Activated T-helper 1 cell treated with anti-CD3 and anti-CD28 coated beads, Interleukin-12 subunit alpha, Interleukin-12 subunit beta, Interleukin-2, Interleukin-4 antibody, amounts not matched to agents 30 ng/mL and 10 ng/mL and 1 ng/mL, durations not matched to agents 14 hours and 24 hours and 36 hours (primary cell): Measurements from ENCODE around the gene CADPS. TPM values are rescaled to one million over a fixed set of nuclear protein-coding genes. Genes with fewer than 3 reads are reported as not detected.

Source experiments
- DNase-seq: peaks from one replicate; pipeline ENCODE4 v3.0.0; 2021; ENCODE audit warnings: low spot score
- H3K27ac Mint-ChIP-seq: one replicate; pipeline ENCODE4 v1.8.0; 2021; ENCODE audit warnings: mild to moderate bottlenecking, mixed read lengths
- H3K27me3 Mint-ChIP-seq: one replicate; pipeline ENCODE4 v1.8.0; 2022; ENCODE audit warnings: mild to moderate bottlenecking, moderate library complexity, mixed read lengths; ENCODE audit not compliant: insufficient read depth
- H3K36me3 Mint-ChIP-seq: one replicate; pipeline ENCODE4 v1.8.0; 2021; ENCODE audit warnings: low read depth, mixed read lengths
- H3K4me1 Mint-ChIP-seq: one replicate; pipeline ENCODE4 v1.8.0; 2021; ENCODE audit warnings: low read depth, mixed read lengths
- H3K4me3 Mint-ChIP-seq: one replicate; pipeline ENCODE4 v1.8.0; 2021; ENCODE audit warnings: mild to moderate bottlenecking, moderate library complexity, mixed read lengths
- H3K9me3 Mint-ChIP-seq: one replicate; pipeline ENCODE4 v1.8.0; 2021; ENCODE audit warnings: mixed read lengths
- intact Hi-C: fragments of 100-400 bp; cut with micrococcal nuclease; formaldehyde crosslinking; loops from one replicate; pipeline ENCODE4 v1.15.1; 2024
- total RNA-seq: library from RNA; stranded (reverse); gene quantifications from 2 replicates; pipeline ENCODE4 v1.2.3, GENCODE V29; 2022

CADPS gene
- total RNA-seq, 1 donor from 2014 or later: not detected

- intact Hi-C loops: loop anchor here (10.0 kb wide), 1 partner anchor 496 kb away; the partner anchor contains the start of gene CADPS
- no peak overlapping the region for H3K27ac Mint-ChIP-seq
Observed at GRCh38 chr3:62378921-62379320, 496.3 kb downstream of the CADPS start.

GRCh38 chr3:62378311-62378789, 496.9 kb downstream of the CADPS start:
- H3K9me3 Mint-ChIP-seq: no peaks in the 10 kb centered on the region
- peaks cover 1% of the 10 kb centered on the region for H3K36me3 Mint-ChIP-seq
- H3K27ac Mint-ChIP-seq: no peak overlapping the region
- peaks cover 60% of the 10 kb centered on the region for H3K27me3 Mint-ChIP-seq
- no peaks in the 10 kb centered on the region for H3K4me1 Mint-ChIP-seq
- no peak overlapping the region for H3K4me3 Mint-ChIP-seq
- intact Hi-C loops: loop anchor here (10.0 kb wide), 1 partner anchor 496 kb away; the partner anchor contains the start of gene CADPS
- DNase-seq: no peak

More at GRCh38 chr3:62378921-62379320, 496.3 kb downstream of the CADPS start:
- H3K4me3 Mint-ChIP-seq: no peak overlapping the region
- peaks cover 58% of the 10 kb centered on the region for H3K27me3 Mint-ChIP-seq
- H3K9me3 Mint-ChIP-seq: no peaks in the 10 kb centered on the region
- H3K36me3 Mint-ChIP-seq: peaks cover 1% of the 10 kb centered on the region
- no peak for DNase-seq
- H3K4me1 Mint-ChIP-seq: no peaks in the 10 kb centered on the region

GRCh38 chr3:62376906-62377877, 498.0 kb downstream of the CADPS start:
- H3K4me1 Mint-ChIP-seq: no peaks in the 10 kb centered on the region
- H3K27me3 Mint-ChIP-seq: peaks cover 64% of the 10 kb centered on the region
- H3K4me3 Mint-ChIP-seq: no peak overlapping the region
- H3K27ac Mint-ChIP-seq: no peak overlapping the region
- intact Hi-C loops: loop anchor here (10.0 kb wide), 1 partner anchor 498 kb away; the partner anchor contains the start of gene CADPS
- no peak for DNase-seq
- no peaks in the 10 kb centered on the region for H3K9me3 Mint-ChIP-seq
- H3K36me3 Mint-ChIP-seq: peaks cover 1% of the 10 kb centered on the region

- Mint-ChIP-seq H3K36me3 (peaks cover 1% of the 10 kb centered on the region), H3K9me3 (no peaks in the 10 kb centered on the region), H3K4me3 (no peak overlapping the region), H3K4me1 (no peaks in the 10 kb centered on the region), H3K27ac (no peak overlapping the region), H3K27me3 (peaks cover 68% of the 10 kb centered on the region)
- DNase-seq: no peak
- intact Hi-C loops: loop anchor here (10.0 kb wide), 1 partner anchor 498 kb away; the partner anchor contains the start of gene CADPS
Observed at GRCh38 chr3:62376454-62376720, 498.8 kb downstream of the CADPS start.

- peaks cover 70% of the 10 kb centered on the region for H3K27me3 Mint-ChIP-seq
- no peak overlapping the region for H3K27ac Mint-ChIP-seq
- peaks cover 5% of the 10 kb centered on the region for H3K36me3 Mint-ChIP-seq
- H3K4me3 Mint-ChIP-seq: no peak overlapping the region
- intact Hi-C loops: loop anchor here (10.0 kb wide), 1 partner anchor 499 kb away; the partner anchor contains the start of gene CADPS
- no peaks in the 10 kb centered on the region for H3K4me1 Mint-ChIP-seq
- no peaks in the 10 kb centered on the region for H3K9me3 Mint-ChIP-seq
- DNase-seq: no peak
Observed at GRCh38 chr3:62375655-62376453, 499.4 kb downstream of the CADPS start.

GRCh38 chr3:62374341-62375218, 500.6 kb downstream of the CADPS start:
- H3K4me1 Mint-ChIP-seq: no peaks in the 10 kb centered on the region
- no peak for DNase-seq
- H3K36me3 Mint-ChIP-seq: peaks cover 6% of the 10 kb centered on the region
- no peak overlapping the region for H3K4me3 Mint-ChIP-seq
- intact Hi-C loops: loop anchor here (10.0 kb wide), 1 partner anchor 500 kb away; the partner anchor contains the start of gene CADPS
- no peaks in the 10 kb centered on the region for H3K9me3 Mint-ChIP-seq
- no peak overlapping the region for H3K27ac Mint-ChIP-seq
- peaks cover 76% of the 10 kb centered on the region for H3K27me3 Mint-ChIP-seq

- Mint-ChIP-seq H3K36me3 (peaks cover 6% of the 10 kb centered on the region), H3K27ac (no peak overlapping the region), H3K4me1 (no peaks in the 10 kb centered on the region), H3K27me3 (peaks cover 75% of the 10 kb centered on the region), H3K4me3 (no peak overlapping the region), H3K9me3 (no peaks in the 10 kb centered on the region)
- intact Hi-C loops: loop anchor here (10.0 kb wide), 1 partner anchor 501 kb away; the partner anchor contains the start of gene CADPS
- no peak for DNase-seq
Observed at GRCh38 chr3:62373714-62374333, 501.4 kb downstream of the CADPS start.

GRCh38 chr3:62373215-62373614, 502.0 kb downstream of the CADPS start, which contains the start of gene FEZF2:
Gene FEZF2 (minus strand): TSS chr3:62373550. CDS start chr3:62372868, 682 bp downstream.
- intact Hi-C loops: loop anchor here (10.0 kb wide), 1 partner anchor 502 kb away; the partner anchor contains the start of gene CADPS
- DNase-seq: no peak
- Mint-ChIP-seq H3K27me3 (peaks cover 78% of the 10 kb centered on the region), H3K36me3 (peaks cover 6% of the 10 kb centered on the region), H3K27ac (no peak within 1 kb of the TSS), H3K4me1 (no peaks in the 10 kb centered on the region), H3K4me3 (no peak within 1 kb of the TSS), H3K9me3 (no peaks in the 10 kb centered on the region)

GRCh38 chr3:62372621-62373041, 502.6 kb downstream of the CADPS start:
- H3K27me3 Mint-ChIP-seq: peaks cover 80% of the 10 kb centered on the region
- H3K9me3 Mint-ChIP-seq: no peaks in the 10 kb centered on the region
- no peak overlapping the region for H3K4me3 Mint-ChIP-seq
- DNase-seq: no peak
- no peak overlapping the region for H3K27ac Mint-ChIP-seq
- H3K4me1 Mint-ChIP-seq: no peaks in the 10 kb centered on the region
- intact Hi-C loops: loop anchor here (10.0 kb wide), 1 partner anchor 502 kb away; the partner anchor contains the start of gene CADPS
- peaks cover 6% of the 10 kb centered on the region for H3K36me3 Mint-ChIP-seq

- no peaks in the 10 kb centered on the region for H3K9me3 Mint-ChIP-seq
- no peaks in the 10 kb centered on the region for H3K4me1 Mint-ChIP-seq
- H3K4me3 Mint-ChIP-seq: no peak overlapping the region
- no peak for DNase-seq
- intact Hi-C loops: loop anchor here (10.0 kb wide), 1 partner anchor 503 kb away; the partner anchor contains the start of gene CADPS
- H3K27ac Mint-ChIP-seq: peak overlapping the region; percentile 34
- H3K27me3 Mint-ChIP-seq: peaks cover 83% of the 10 kb centered on the region
- H3K36me3 Mint-ChIP-seq: peaks cover 4% of the 10 kb centered on the region
Observed at GRCh38 chr3:62371720-62372591, 503.3 kb downstream of the CADPS start.
